ENCODE measurements around the gene TTR.

DNA sequence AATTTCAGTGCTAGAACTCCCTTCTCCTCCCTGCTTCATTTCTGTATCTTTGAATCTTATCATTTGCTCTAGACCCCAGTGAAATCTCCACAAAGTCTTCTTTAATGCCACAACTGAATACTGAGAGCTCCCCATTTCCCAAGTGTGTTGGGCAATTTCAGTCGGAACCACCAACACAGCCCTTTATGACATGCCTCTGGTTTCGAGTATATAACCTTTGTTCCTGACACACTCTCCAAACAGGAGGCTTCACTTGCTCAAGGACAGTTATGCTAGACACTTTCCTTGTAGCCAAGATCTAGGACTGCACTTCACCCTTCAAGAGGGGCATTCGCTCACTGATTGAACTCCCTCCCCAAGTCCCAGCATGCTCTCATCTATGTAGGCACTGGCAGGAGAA, 18.6 kb upstream of the TTR start:
- TF ChIP-seq CTCF (IDR thresholded peaks at IDR 0.05; ENCODE audit: low read depth, low read length): no peak
- TF ChIP-seq EZH2phosphoT487 (IDR thresholded peaks at IDR 0.05; ENCODE audit: low read depth): no peak

Data from OCI-LY3 (cell line).